ES-I3 (cell line): ENCODE measurements around the gene TSSC4.

Experiments used
- H3K36me3 ChIP-seq: 2 replicates; pipeline ENCODE4 v1.6.1; 2013; ENCODE audit warnings: mild to moderate bottlenecking, low read length, control low read depth, moderate library complexity; ENCODE audit not compliant: insufficient read depth
- H3K4me1 ChIP-seq: 2 replicates; pipeline ENCODE4 v1.6.1; 2013; ENCODE audit warnings: mild to moderate bottlenecking, control low read depth, low read length; ENCODE audit not compliant: insufficient read depth
- H3K9ac ChIP-seq: 2 replicates; pipeline ENCODE4 v1.6.1; 2013; ENCODE audit warnings: low read depth, mild to moderate bottlenecking, low read length, moderate library complexity
- H3K9me3 ChIP-seq: 2 replicates; pipeline ENCODE4 v1.6.1; 2013; ENCODE audit warnings: mild to moderate bottlenecking, low read length, moderate library complexity; ENCODE audit not compliant: control insufficient read depth, insufficient read depth

The TSSC4 gene

DNA sequence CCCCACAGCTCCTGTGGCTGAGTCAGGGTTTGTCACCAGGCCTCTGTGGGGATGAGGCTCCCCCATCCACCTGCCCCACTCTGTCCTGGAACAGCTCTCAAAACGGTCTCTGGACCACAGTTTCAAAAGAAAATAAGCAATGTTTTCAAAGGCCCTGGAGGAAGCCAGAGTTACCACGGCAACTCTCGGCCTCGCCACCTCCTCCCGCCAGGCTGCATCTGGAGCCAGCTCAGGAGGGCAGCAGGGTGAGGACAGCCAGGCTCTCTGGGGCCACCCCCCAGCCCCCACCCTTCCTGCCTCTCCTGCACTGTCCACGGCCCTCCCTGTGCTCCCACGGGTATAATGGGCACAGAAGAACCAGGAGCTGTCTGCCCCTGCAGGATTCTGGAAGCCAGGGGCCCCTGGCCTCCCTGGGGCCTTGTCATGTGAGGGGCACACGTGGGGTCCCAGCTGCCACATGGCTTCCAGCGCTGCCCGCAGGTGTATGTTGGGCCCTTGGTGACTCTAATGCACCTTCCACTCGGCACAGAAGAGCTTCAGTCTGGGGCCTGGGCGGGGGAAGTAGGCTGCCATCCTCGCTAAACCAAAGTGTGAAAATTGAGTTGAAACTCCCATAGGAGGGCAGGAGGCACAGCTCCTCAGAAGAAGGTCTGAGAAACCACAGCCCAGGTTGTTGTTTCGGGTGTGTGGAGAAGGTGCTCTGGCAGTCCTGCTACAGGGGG lies 13.1 kb upstream of the TSSC4 start:
- no peaks in the 10 kb centered on the region; the same call in none of the 2 replicates for H3K36me3 ChIP-seq
- H3K4me1 ChIP-seq: peaks cover 39% of the 10 kb centered on the region
- H3K9me3 ChIP-seq: no peaks in the 10 kb centered on the region
- no peak overlapping the region for H3K9ac ChIP-seq

GRCh38 chr11:2388431-2389376 lies 11.8 kb upstream of the TSSC4 start:
- Histone ChIP-seq H3K36me3 (no peaks in the 10 kb centered on the region; the same call in none of the 2 replicates), H3K9me3 (no peaks in the 10 kb centered on the region), H3K9ac (no peak overlapping the region; the same call in 1 of the 2 replicates), H3K4me1 (peaks cover 28% of the 10 kb centered on the region)

GRCh38 chr11:2389377-2390026 lies 11.0 kb upstream of the TSSC4 start:
- Histone ChIP-seq H3K4me1 (peaks cover 25% of the 10 kb centered on the region), H3K36me3 (no peaks in the 10 kb centered on the region; the same call in none of the 2 replicates), H3K9ac (no peak overlapping the region), H3K9me3 (no peaks in the 10 kb centered on the region)

DNA sequence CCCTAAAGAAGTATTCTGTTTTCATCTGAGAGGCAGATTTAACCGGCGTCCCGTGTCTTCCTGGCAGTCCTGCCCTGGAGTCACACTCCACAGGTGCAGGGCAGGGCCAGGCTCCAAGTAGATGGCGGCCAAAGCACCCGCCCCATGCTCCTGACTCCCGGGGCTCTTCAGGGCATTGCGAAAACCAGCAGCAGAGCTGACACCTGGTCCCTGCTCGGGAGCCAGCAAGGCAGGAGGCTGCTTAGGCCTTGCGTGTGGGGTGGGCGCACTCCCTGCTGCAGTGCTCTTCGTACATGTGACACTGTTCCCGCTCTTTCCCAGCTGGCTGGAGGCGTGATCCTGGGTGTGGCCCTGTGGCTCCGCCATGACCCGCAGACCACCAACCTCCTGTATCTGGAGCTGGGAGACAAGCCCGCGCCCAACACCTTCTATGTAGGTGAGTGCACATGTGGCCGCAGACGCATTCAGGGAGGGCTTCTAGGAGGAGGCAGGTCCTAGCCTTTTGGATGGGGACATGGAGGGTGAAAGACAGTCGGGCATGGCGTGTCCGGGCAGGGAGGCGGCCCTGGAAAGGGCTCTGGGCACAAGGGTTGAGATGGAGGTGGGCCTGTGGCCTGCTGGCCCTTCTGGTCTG lies 10.3 kb upstream of the TSSC4 start:
- Histone ChIP-seq H3K9me3 (no peaks in the 10 kb centered on the region), H3K9ac (no peak overlapping the region), H3K36me3 (no peaks in the 10 kb centered on the region; the same call in none of the 2 replicates), H3K4me1 (peaks cover 25% of the 10 kb centered on the region)

GRCh38 chr11:2390725-2391151 lies 9.8 kb upstream of the TSSC4 start:
- peaks cover 25% of the 10 kb centered on the region for H3K4me1 ChIP-seq

DNA sequence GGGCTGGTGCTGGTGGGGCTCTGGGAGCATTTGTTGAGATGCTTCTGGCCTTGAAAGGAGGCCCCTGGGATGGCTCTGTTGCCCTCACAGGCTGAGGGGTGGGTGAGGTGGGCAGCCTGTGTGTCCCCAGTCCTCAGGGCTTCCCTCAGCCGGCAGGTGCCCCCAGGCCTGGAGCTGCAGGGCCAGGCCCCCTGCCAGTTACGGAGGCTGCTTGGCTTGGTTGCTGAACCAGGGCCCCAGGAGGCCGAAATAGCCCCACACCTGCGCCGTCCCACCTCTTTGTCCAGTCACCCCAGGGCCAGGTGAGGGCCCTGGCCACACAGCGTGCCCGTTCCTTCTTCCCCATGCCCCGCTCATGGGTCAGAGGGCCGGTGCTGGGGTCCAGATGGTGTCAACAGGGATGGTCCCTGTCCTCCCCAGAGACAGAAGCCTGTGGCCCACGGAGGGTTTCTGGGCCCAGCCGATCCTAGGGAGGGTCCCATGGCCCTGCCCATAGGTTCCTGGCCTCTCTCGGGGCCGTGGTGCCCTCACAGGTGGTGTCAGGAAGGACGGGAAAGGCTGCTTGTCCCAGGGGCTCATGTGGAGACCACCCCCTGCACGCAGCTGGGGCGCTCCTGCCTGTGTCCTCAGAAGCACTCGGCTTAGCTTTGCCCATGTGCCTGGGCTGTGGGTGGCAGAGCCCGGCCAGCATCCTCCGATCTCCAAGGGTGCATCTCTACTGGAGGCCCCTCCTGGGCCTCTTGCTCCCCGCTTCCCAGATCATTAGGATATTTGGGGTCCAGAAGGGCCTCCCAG lies 9.2 kb upstream of the TSSC4 start:
- Histone ChIP-seq H3K9ac (no peak overlapping the region), H3K9me3 (no peaks in the 10 kb centered on the region), H3K36me3 (peaks cover 1% of the 10 kb centered on the region), H3K4me1 (peaks cover 25% of the 10 kb centered on the region)

More at GRCh38 chr11:2390725-2391151, 9.8 kb upstream of the TSSC4 start:
- H3K9me3 ChIP-seq: no peaks in the 10 kb centered on the region
- no peaks in the 10 kb centered on the region; the same call in 1 of the 2 replicates for H3K36me3 ChIP-seq
- H3K9ac ChIP-seq: no peak overlapping the region

DNA sequence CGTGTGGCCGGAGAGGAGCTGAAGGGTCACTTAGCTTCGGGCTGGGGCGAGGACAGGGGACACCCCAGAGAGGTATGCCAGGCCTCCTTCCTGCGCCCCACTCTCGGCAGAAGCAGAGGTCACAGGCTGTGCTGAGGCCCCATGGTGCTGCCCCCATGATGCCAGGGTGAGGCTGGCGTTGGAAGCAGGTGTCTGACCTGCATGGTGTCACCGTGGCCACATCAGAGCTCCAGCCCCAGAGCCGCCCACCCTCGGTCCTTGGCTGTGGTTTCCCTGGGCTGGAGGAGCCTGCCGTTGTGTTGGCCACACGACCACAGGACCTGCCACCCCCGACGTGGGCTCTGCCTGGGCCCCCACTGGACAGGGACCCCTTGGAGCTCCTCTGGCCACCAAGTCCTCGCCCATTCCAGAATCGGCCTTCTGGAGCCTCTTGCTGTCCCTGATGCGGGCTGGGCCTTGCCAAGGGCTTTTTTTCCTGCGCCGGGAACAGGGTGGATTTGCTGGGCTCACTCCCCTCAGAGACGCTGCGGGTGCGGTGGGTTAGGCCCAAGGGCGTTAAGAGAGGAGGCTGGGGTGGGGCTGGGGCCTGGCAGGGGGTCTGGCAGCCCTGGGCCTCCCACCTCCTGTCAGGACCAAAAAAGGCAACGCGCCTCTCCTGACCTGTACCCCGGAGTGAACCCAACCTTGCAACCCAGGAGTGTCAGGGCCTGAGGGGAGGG lies 8.2 kb upstream of the TSSC4 start:
- no peaks in the 10 kb centered on the region for H3K9me3 ChIP-seq
- H3K36me3 ChIP-seq: peaks cover 5% of the 10 kb centered on the region
- H3K4me1 ChIP-seq: peaks cover 25% of the 10 kb centered on the region
- H3K9ac ChIP-seq: no peak overlapping the region

GRCh38 chr11:2393111-2393868 lies 7.3 kb upstream of the TSSC4 start:
- Histone ChIP-seq H3K36me3 (peaks cover 5% of the 10 kb centered on the region), H3K4me1 (peaks cover 24% of the 10 kb centered on the region), H3K9me3 (no peaks in the 10 kb centered on the region), H3K9ac (no peak overlapping the region)

DNA sequence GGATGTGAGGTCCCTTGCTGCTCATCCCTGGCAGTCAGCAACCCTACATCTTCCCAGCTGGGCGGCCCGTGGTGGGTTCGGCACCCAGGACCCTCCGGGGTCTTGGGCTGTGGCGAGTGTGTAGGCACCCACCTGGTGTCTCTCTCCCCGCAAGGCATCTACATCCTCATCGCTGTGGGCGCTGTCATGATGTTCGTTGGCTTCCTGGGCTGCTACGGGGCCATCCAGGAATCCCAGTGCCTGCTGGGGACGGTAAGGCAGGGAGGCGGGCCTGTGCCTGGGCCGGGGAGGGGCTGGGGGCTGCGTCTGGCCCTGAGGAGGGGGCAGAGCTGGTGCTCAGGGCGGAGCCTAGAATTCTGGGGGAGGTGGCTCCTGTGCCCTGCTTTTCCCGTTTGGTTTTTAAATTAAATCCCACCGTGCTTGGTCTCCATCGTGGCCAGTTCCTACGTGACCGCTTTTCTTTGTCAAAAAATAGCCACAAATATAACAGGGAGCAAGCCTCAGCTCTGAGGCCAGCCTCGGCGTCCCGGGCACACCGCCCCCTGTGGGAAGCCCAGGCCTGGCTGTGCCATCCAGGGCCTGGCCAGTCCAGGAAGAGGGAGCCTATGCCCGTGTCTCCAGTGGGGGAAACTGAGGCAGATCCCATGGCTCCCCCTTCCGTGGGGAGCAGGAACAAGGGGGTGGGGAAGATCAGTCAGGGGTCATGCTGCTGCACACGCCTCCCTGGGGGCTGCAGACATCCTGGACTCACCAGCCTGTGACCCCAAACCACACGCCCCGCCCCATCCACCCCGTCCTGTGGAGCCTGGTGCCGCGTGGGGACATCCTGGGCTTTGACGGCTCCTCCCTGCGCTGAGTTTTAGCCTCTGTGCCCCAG lies 6.4 kb upstream of the TSSC4 start:
- Histone ChIP-seq H3K4me1 (peaks cover 15% of the 10 kb centered on the region), H3K9me3 (no peaks in the 10 kb centered on the region), H3K36me3 (peaks cover 5% of the 10 kb centered on the region), H3K9ac (no peak overlapping the region)

DNA sequence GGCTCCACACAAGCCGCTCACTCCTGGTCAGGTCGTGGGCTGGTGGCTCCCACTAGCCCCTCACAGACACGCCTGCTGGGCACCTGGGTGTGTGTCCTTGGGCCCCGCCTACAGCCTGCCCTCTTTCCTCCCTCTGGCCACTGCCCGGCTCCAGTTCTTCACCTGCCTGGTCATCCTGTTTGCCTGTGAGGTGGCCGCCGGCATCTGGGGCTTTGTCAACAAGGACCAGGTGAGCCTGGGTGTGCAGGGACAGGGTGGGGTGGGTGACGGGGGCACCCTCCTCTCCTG lies 5.8 kb upstream of the TSSC4 start:
- Histone ChIP-seq H3K9me3 (no peaks in the 10 kb centered on the region), H3K4me1 (peaks cover 9% of the 10 kb centered on the region; the same call in 1 of the 2 replicates)

GRCh38 chr11:2395211-2395730 lies 5.3 kb upstream of the TSSC4 start:
- H3K36me3 ChIP-seq: peaks cover 5% of the 10 kb centered on the region
- H3K9me3 ChIP-seq: no peaks in the 10 kb centered on the region
- H3K4me1 ChIP-seq: peaks cover 4% of the 10 kb centered on the region; the same call in 1 of the 2 replicates
- no peak overlapping the region for H3K9ac ChIP-seq

More for the DNA sequence above, 5.8 kb upstream of the TSSC4 start:
- no peak overlapping the region for H3K9ac ChIP-seq
- H3K36me3 ChIP-seq: peaks cover 5% of the 10 kb centered on the region
